ENCODE results near the gene MPRIP.

Gene MPRIP

GRCh38 chr17:17161759-17162158 is 119.5 kb downstream of the MPRIP start:
- Histone ChIP-seq H3K27ac (no peak overlapping the region), H3K4me1 (ENCODE audit: control insufficient read depth in 1 of 2, insufficient read depth in 1 of 2, low read depth in 1 of 2, low read length in 1 of 2) (no peaks in the 10 kb centered on the region), H3K4me3 (ENCODE audit: low read depth in 1 of 2, low read length in 1 of 2) (no peak overlapping the region), H3K9me3 (no peaks in the 10 kb centered on the region), H3K36me3 (peaks cover 92% of the 10 kb centered on the region), H3K27me3 (no peaks in the 10 kb centered on the region)
- no peak for TF ChIP-seq CTCF (IDR thresholded peaks at IDR 0.05)

GRCh38 chr17:17164156-17164555 is 121.9 kb downstream of the MPRIP start:
- Histone ChIP-seq H3K4me1 (ENCODE audit: control insufficient read depth in 1 of 2, insufficient read depth in 1 of 2, low read depth in 1 of 2, low read length in 1 of 2) (no peaks in the 10 kb centered on the region), H3K27ac (no peak overlapping the region), H3K9me3 (no peaks in the 10 kb centered on the region), H3K27me3 (no peaks in the 10 kb centered on the region), H3K36me3 (peaks cover 88% of the 10 kb centered on the region), H3K4me3 (ENCODE audit: low read depth in 1 of 2, low read length in 1 of 2) (no peak overlapping the region)
- TF ChIP-seq CTCF (IDR thresholded peaks at IDR 0.05): no peak

GRCh38 chr17:17164676-17165075 is 122.4 kb downstream of the MPRIP start:
- Histone ChIP-seq H3K9me3 (no peaks in the 10 kb centered on the region), H3K27me3 (no peaks in the 10 kb centered on the region), H3K36me3 (peaks cover 83% of the 10 kb centered on the region), H3K4me1 (ENCODE audit: control insufficient read depth in 1 of 2, insufficient read depth in 1 of 2, low read depth in 1 of 2, low read length in 1 of 2) (no peaks in the 10 kb centered on the region), H3K27ac (no peak overlapping the region), H3K4me3 (ENCODE audit: low read depth in 1 of 2, low read length in 1 of 2) (no peak overlapping the region)
- no peak for TF ChIP-seq CTCF (IDR thresholded peaks at IDR 0.05)

GRCh38 chr17:17165666-17166308 is 123.5 kb downstream of the MPRIP start:
- no peak for TF ChIP-seq CTCF (IDR thresholded peaks at IDR 0.05)
- no peaks in the 10 kb centered on the region for H3K9me3 ChIP-seq
- H3K27me3 ChIP-seq: no peaks in the 10 kb centered on the region
- H3K4me3 ChIP-seq (ENCODE audit: low read depth in 1 of 2, low read length in 1 of 2): no peak overlapping the region
- no peak overlapping the region for H3K27ac ChIP-seq
- no peaks in the 10 kb centered on the region for H3K4me1 ChIP-seq (ENCODE audit: control insufficient read depth in 1 of 2, insufficient read depth in 1 of 2, low read depth in 1 of 2, low read length in 1 of 2)
- peaks cover 72% of the 10 kb centered on the region for H3K36me3 ChIP-seq

- Histone ChIP-seq H3K9me3 (no peaks in the 10 kb centered on the region), H3K36me3 (peaks cover 67% of the 10 kb centered on the region), H3K4me3 (ENCODE audit: low read depth in 1 of 2, low read length in 1 of 2) (no peak overlapping the region), H3K27ac (no peak overlapping the region), H3K4me1 (ENCODE audit: control insufficient read depth in 1 of 2, insufficient read depth in 1 of 2, low read depth in 1 of 2, low read length in 1 of 2) (no peaks in the 10 kb centered on the region), H3K27me3 (no peaks in the 10 kb centered on the region)
- TF ChIP-seq CTCF (IDR thresholded peaks at IDR 0.05): no peak
These were observed 124.2 kb downstream of the MPRIP start for GRCh38 chr17:17166446-17166845.

All from neutrophil (primary cell).